GM13976 (cell line): ENCODE results near the gene CCDC68.

ENCODE experiments used
- DNase-seq: peaks from one replicate; pipeline ENCODE4 v3.0.0; 2012; ENCODE audit warnings: low spot score
- in situ Hi-C: fragments of 300-500 bp; cut with MboI; formaldehyde crosslinking; loops from one replicate; pipeline ENCODE4 v1.12.0; 2022; ENCODE audit warnings: low sequenced_read_pairs, mixed read lengths, inconsistent platforms; ENCODE audit not compliant: unreplicated experiment
- TF ChIP-seq, protein P1 (sequence below): IDR thresholded peaks from 2 replicates; pipeline ENCODE4 v1.5.1; 2012; ENCODE audit warnings: borderline replicate concordance, mild to moderate bottlenecking; ENCODE audit not compliant: insufficient read depth; ENCODE audit errors: extremely low read depth, missing control alignments, control extremely low read depth

CCDC68 gene

DNA sequence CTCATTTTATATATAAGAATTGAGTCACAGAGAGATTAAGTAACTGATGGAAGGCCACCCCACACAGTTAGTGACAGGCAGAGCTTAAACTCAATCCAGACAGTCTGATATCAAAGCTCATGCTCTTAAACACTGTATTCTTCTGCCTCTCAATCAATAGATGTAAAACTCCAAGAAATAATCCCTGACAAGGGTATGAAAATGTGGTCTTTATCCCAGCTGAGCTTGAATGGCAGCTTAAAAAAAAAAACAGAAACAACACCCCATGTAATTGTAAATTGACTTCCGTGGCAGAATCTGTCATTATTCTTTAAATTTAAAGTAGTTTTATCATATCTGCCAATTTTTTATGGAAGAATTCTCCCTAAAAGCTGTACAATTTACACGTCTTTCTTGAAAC is 70.9 kb downstream of the CCDC68 start:
- TF ChIP-seq, protein P1, sequence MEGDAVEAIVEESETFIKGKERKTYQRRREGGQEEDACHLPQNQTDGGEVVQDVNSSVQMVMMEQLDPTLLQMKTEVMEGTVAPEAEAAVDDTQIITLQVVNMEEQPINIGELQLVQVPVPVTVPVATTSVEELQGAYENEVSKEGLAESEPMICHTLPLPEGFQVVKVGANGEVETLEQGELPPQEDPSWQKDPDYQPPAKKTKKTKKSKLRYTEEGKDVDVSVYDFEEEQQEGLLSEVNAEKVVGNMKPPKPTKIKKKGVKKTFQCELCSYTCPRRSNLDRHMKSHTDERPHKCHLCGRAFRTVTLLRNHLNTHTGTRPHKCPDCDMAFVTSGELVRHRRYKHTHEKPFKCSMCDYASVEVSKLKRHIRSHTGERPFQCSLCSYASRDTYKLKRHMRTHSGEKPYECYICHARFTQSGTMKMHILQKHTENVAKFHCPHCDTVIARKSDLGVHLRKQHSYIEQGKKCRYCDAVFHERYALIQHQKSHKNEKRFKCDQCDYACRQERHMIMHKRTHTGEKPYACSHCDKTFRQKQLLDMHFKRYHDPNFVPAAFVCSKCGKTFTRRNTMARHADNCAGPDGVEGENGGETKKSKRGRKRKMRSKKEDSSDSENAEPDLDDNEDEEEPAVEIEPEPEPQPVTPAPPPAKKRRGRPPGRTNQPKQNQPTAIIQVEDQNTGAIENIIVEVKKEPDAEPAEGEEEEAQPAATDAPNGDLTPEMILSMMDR: no peak
- DNase-seq: no peak
- in situ Hi-C loops: no loop called here

GRCh38 chr18:54883816-54884604 is 75.3 kb downstream of the CCDC68 start:
- in situ Hi-C loops: no loop called here
- TF ChIP-seq, protein P1: no peak
- no peak for DNase-seq

- in situ Hi-C loops: no loop called here
- TF ChIP-seq, protein P1: no peak
These were observed 76.9 kb downstream of the CCDC68 start for GRCh38 chr18:54882318-54882717.

GRCh38 chr18:54881229-54881768 is 78.0 kb downstream of the CCDC68 start:
- no peak for DNase-seq
- TF ChIP-seq, protein P1: no peak
- in situ Hi-C loops: no loop called here

More at GRCh38 chr18:54882318-54882717, 76.9 kb downstream of the CCDC68 start:
- no peak for DNase-seq

- TF ChIP-seq, protein P1: no peak
- DNase-seq: no peak
- in situ Hi-C loops: no loop called here
These were observed 78.7 kb downstream of the CCDC68 start for GRCh38 chr18:54880395-54881105.

GRCh38 chr18:54879691-54880090 is 79.6 kb downstream of the CCDC68 start:
- no peak for DNase-seq
- TF ChIP-seq, protein P1: no peak
- in situ Hi-C loops: no loop called here
